K562 (cell line): ENCODE data around the gene YOD1. TPM values are rescaled to one million over a fixed set of nuclear protein-coding genes. Genes with fewer than 3 reads are reported as not detected.

Experiments
- ARID4B ChIP-seq: sonication (generic); formaldehyde crosslinking; IDR thresholded peaks from 2 replicates; pipeline ENCODE4 v1.8.0; 2022; ENCODE audit warnings: mild to moderate bottlenecking, missing genetic modification reagents
- ATF2 ChIP-seq: sonication (generic); formaldehyde crosslinking; IDR thresholded peaks from 2 replicates; pipeline ENCODE4 v1.8.1; 2022; ENCODE audit warnings: missing genetic modification reagents
- ETV5 ChIP-seq: sonication (generic); formaldehyde crosslinking; IDR thresholded peaks from 2 replicates; pipeline ENCODE4 v1.4.0; 2020; ENCODE audit warnings: low read depth, mild to moderate bottlenecking, missing genetic modification reagents
- FOSL1 ChIP-seq: fragments of 200-800 bp; sonication (Bioruptor generic); conservative IDR thresholded peaks from 2 replicates; pipeline ENCODE4 v1.6.1; 2016; ENCODE audit warnings: missing genetic modification characterization, missing compliant biosample characterization
- FOXA3 ChIP-seq, 2 experiments: fragments of 450-650 bp in 1 of 2; sonication (generic) in 1 of 2; formaldehyde crosslinking; IDR thresholded peaks in 1 of 2; conservative IDR thresholded peaks in 1 of 2; 2 replicates each; pipeline versions ENCODE4 v1.4.0 to v1.8.0; 2020 to 2022; ENCODE audit warnings: mild to moderate bottlenecking in 2 of 2, missing genetic modification reagents in 1 of 2
- HDAC8 ChIP-seq: fragments of 450-650 bp; IDR thresholded peaks from 2 replicates; pipeline ENCODE4 v1.6.1; 2016; ENCODE audit warnings: mild to moderate bottlenecking, missing genetic modification characterization, moderate library complexity, missing compliant biosample characterization
- LARP7 ChIP-seq: fragments of 450-650 bp; IDR thresholded peaks from 2 replicates; pipeline ENCODE4 v1.6.1; 2016
- MIER1 ChIP-seq: fragments of 450-650 bp; IDR thresholded peaks from 2 replicates; pipeline ENCODE4 v1.6.1; 2016; ENCODE audit warnings: antibody characterized with exemption, mild to moderate bottlenecking, low read depth
- PHTF2 ChIP-seq: fragments of 250-450 bp; sonication (Bioruptor Pico); IDR thresholded peaks from 2 replicates; pipeline ENCODE4 v1.5.0; 2021; ENCODE audit warnings: mild to moderate bottlenecking
- TAF15 ChIP-seq: fragments of 200-400 bp; formaldehyde crosslinking; IDR thresholded peaks from 2 replicates; pipeline ENCODE4 v1.6.1; 2017; ENCODE audit warnings: mild to moderate bottlenecking, low read depth, low read length, moderate library complexity
- TGIF2 ChIP-seq: sonication (generic); formaldehyde crosslinking; IDR thresholded peaks from 2 replicates; pipeline ENCODE4 v1.8.1; 2022; ENCODE audit warnings: mild to moderate bottlenecking, missing genetic modification reagents, moderate library complexity
- ZNF165 ChIP-seq: fragments of 250-450 bp; sonication (Bioruptor Pico); IDR thresholded peaks from 2 replicates; pipeline ENCODE4 v1.4.0; 2020; ENCODE audit warnings: borderline replicate concordance
- ZNF175 ChIP-seq: fragments of 200-800 bp; sonication (Bioruptor generic); IDR thresholded peaks from 2 replicates; pipeline ENCODE4 v1.6.1; 2016; ENCODE audit warnings: low read depth, mild to moderate bottlenecking, missing genetic modification characterization, missing compliant biosample characterization
- ZNF232 ChIP-seq: sonication (generic); formaldehyde crosslinking; IDR thresholded peaks from 2 replicates; pipeline ENCODE4 v1.8.0; 2022; ENCODE audit warnings: mild to moderate bottlenecking, missing genetic modification reagents
- ZNF354B ChIP-seq: fragments of 250-450 bp; sonication (Bioruptor Pico); IDR thresholded peaks from 2 replicates; pipeline ENCODE4 v1.4.0; 2020
- ZNF511 ChIP-seq: sonication (generic); formaldehyde crosslinking; IDR thresholded peaks from 2 replicates; pipeline ENCODE4 v1.8.0; 2022; ENCODE audit warnings: mild to moderate bottlenecking, missing genetic modification reagents
- ZNF696 ChIP-seq: fragments of 250-450 bp; sonication (Bioruptor Pico); conservative IDR thresholded peaks from 2 replicates; pipeline ENCODE4 v1.4.0; 2020; ENCODE audit warnings: mild to moderate bottlenecking, moderate library complexity
- polyA plus RNA-seq, 8 experiments: library from polyadenylated mRNA; depleted of rRNA in 4 of 8; stranded (reverse) in 5 of 8; unstranded in 3 of 8; fragments of >200 nt; fragmentation: Nextera tagmentation in 2 of 8; fragmentation: Illumina TruSeq in 1 of 8; extraction: Ambion mirVana in 2 of 8; extraction: Trizol in 1 of 8; gene quantifications; 2 replicates each; pipeline versions ENCODE4 v1.2.1 to v1.2.3, GENCODE V29; 2011 to 2014; ENCODE audit warnings: inconsistent platforms in 1 of 8, missing spikeins in 1 of 8
- total RNA-seq, 7 experiments: library from RNA; depleted of rRNA in 6 of 7; stranded (reverse); fragments of >200 nt in 6 of 7; fragmentation: Illumina TruSeq in 2 of 7; extraction: Trizol in 2 of 7; gene quantifications; 2 replicates each; pipeline versions ENCODE4 v1.2.1 to v1.2.3, GENCODE V29; 2011 to 2021; ENCODE audit warnings: low replicate concordance in 1 of 7
- TF ChIP-seq, protein P1 (sequence below), 2 experiments: IDR thresholded peaks; 2 replicates each; pipeline ENCODE4 v1.6.1; 2011; ENCODE audit warnings: borderline replicate concordance in 1 of 2, control low read depth in 1 of 2, low read depth in 1 of 2, low read length in 1 of 2, mild to moderate bottlenecking in 1 of 2, mixed read lengths in 1 of 2, moderate library complexity in 1 of 2; ENCODE audit not compliant: insufficient read depth in 1 of 2, insufficient read length in 1 of 2, poor library complexity in 1 of 2, severe bottlenecking in 1 of 2; ENCODE audit errors: extremely low read depth in 1 of 2
- TF ChIP-seq, protein P2 (sequence below), 2 experiments: fragments of 450-650 bp in 1 of 2; sonication (generic) in 1 of 2; formaldehyde crosslinking in 1 of 2; IDR thresholded peaks in 1 of 2; conservative IDR thresholded peaks in 1 of 2; 2 replicates each; pipeline versions ENCODE4 v1.6.1 to v1.8.1; 2016 to 2023; ENCODE audit warnings: mild to moderate bottlenecking in 2 of 2, moderate library complexity in 2 of 2, inconsistent platforms in 1 of 2, missing genetic modification reagents in 1 of 2

The YOD1 gene
- total and polyA plus RNA-seq, 9 of the 15 experiments (the other 6 are each of a cell fraction or from before 2014, with no cell fraction given) = 18.2 to 78.1 (median 46.9) TPM

GRCh38 chr1:207035877-207036551 lies 15.0 kb downstream of the YOD1 start (continued):
- TF ChIP-seq ZNF165 (CRISPR knock-in tag) (no peak), ATF2 (CRISPR knock-in tag) (no peak), ZNF354B (CRISPR knock-in tag) (no peak), MIER1 (no peak), ZNF175 (CRISPR knock-in tag) (0 out of 2 replicates have a peak, but pooled peaks have one; percentile 48), PHTF2 (no peak), ARID4B (CRISPR knock-in tag) (no peak), LARP7 (no peak), ZNF511 (CRISPR knock-in tag) (no peak), ZNF232 (CRISPR knock-in tag) (no peak), FOSL1 (no peak), TGIF2 (CRISPR knock-in tag) (no peak), ZNF696 (CRISPR knock-in tag) (no peak), ETV5 (CRISPR knock-in tag) (no peak), HDAC8 (no peak), TAF15 (no peak), FOXA3 (CRISPR knock-in tag; conservative IDR thresholded peaks at IDR 0.05 in 1 of 2, IDR thresholded peaks at IDR 0.05 in 1 of 2) (no peak)
- TF ChIP-seq, protein P1, sequence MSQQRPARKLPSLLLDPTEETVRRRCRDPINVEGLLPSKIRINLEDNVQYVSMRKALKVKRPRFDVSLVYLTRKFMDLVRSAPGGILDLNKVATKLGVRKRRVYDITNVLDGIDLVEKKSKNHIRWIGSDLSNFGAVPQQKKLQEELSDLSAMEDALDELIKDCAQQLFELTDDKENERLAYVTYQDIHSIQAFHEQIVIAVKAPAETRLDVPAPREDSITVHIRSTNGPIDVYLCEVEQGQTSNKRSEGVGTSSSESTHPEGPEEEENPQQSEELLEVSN (IDR thresholded peaks at IDR 0.05; ENCODE audit: borderline replicate concordance in 1 of 2, extremely low read depth in 1 of 2, insufficient read depth in 1 of 2, insufficient read length in 1 of 2, low read depth in 1 of 2, low read length in 1 of 2, poor library complexity in 1 of 2, severe bottlenecking in 1 of 2) = no peak
- TF ChIP-seq, protein P2, sequence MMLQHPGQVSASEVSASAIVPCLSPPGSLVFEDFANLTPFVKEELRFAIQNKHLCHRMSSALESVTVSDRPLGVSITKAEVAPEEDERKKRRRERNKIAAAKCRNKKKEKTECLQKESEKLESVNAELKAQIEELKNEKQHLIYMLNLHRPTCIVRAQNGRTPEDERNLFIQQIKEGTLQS (IDR thresholded peaks at IDR 0.05) = 0 out of 2 replicates have a peak, but pooled peaks have one; percentile 11
- TF ChIP-seq, protein P2 (CRISPR knock-in tag; conservative IDR thresholded peaks at IDR 0.05) = no peak
